Measurements from ENCODE around the gene NCR3LG1. TPM values are rescaled to one million over a fixed set of nuclear protein-coding genes. Genes with fewer than 3 reads are reported as not detected.

The NCR3LG1 gene
- total and polyA plus RNA-seq, 4 donors: 0.18 to 0.75 (median 0.38) TPM

DNA sequence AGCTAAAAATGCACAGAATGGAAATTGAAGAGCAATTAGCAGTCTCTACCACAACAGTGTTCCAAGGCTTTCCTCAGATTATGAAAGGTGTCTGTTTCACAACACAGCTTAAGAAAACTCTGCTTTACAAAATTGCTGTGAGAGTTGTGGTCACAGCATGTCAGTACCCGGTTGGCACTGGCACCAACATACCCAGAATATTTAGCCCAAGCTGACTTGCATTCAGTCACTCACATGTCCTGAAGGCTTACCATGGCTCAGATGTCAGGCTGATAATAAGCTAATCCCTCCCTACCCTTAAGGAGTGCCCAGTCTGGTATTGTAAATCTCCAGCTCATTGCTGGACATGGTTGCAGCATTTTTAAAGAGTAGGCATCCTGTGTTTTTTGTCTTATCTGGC is 14.9 kb downstream of the NCR3LG1 start:
- H3K27me3 ChIP-seq (ENCODE audit: control insufficient read depth in 4 of 4, insufficient read depth in 4 of 4, low read length in 3 of 4): no peaks in the 10 kb centered on the region
- H3K9ac ChIP-seq (ENCODE audit: low read depth in 1 of 2, low read length in 2 of 2): no peak overlapping the region
- H3K36me3 ChIP-seq (ENCODE audit: control insufficient read depth in 4 of 4, insufficient read depth in 3 of 4, low read depth in 1 of 4, low read length in 3 of 4): no peaks in the 10 kb centered on the region
- H3K9me3 ChIP-seq (ENCODE audit: control insufficient read depth in 4 of 4, low read length in 3 of 4): peaks cover 16 to 36% (median 21%) of the 10 kb centered on the region in 4 donors
- DNase-seq (ENCODE audit: low spot score): no peak
- no peak overlapping the region for H3K27ac ChIP-seq (ENCODE audit: low read depth in 1 of 2, low read length in 2 of 2)
- 88% methylated on average over 1 of the region's 1 CpG for WGBS
- H3K4me3 ChIP-seq (ENCODE audit: low read depth in 1 of 3, low read length in 3 of 3): no peak overlapping the region
- TF ChIP-seq FOXA2 (IDR thresholded peaks at IDR 0.05) (no peak), ATF3 (IDR thresholded peaks at IDR 0.05) (no peak), CTCF (IDR thresholded peaks at IDR 0.05; ENCODE audit: low read depth, low read length, missing input control) (no peak), HNF4A (conservative IDR thresholded peaks at IDR 0.05) (no peak), EGR1 (IDR thresholded peaks at IDR 0.05; ENCODE audit: low read depth in 2 of 2) (no peak)
- TF ChIP-seq, protein P1, sequence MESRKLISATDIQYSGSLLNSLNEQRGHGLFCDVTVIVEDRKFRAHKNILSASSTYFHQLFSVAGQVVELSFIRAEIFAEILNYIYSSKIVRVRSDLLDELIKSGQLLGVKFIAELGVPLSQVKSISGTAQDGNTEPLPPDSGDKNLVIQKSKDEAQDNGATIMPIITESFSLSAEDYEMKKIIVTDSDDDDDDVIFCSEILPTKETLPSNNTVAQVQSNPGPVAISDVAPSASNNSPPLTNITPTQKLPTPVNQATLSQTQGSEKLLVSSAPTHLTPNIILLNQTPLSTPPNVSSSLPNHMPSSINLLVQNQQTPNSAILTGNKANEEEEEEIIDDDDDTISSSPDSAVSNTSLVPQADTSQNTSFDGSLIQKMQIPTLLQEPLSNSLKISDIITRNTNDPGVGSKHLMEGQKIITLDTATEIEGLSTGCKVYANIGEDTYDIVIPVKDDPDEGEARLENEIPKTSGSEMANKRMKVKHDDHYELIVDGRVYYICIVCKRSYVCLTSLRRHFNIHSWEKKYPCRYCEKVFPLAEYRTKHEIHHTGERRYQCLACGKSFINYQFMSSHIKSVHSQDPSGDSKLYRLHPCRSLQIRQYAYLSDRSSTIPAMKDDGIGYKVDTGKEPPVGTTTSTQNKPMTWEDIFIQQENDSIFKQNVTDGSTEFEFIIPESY (IDR thresholded peaks at IDR 0.05): no peak
- H3K4me1 ChIP-seq (ENCODE audit: control insufficient read depth in 4 of 4, insufficient read depth in 4 of 4, low read length in 3 of 4): no peaks in the 10 kb centered on the region

DNA sequence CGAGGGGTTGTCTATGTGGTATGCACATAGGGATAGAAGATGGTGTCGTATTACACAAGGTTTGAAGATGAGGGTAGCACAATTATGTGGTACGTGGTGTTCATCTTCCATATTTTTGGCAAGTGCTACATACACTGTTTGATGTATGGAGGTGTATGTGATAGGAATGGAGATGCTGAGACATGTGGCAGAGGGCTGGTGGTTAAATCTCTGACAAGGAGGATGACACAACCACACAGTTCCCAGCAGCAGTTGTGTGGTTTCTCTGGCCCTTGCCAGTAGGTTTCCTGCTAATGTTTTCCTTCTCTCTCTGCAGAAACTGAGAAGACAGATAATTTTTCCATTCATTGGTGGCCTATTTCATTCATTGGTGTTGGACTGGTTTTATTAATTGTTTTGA is 17.0 kb downstream of the NCR3LG1 start:
- Histone ChIP-seq H3K27ac (ENCODE audit: low read depth in 1 of 2, low read length in 2 of 2) (no peak overlapping the region), H3K4me3 (ENCODE audit: low read depth in 1 of 3, low read length in 3 of 3) (no peak overlapping the region), H3K9ac (ENCODE audit: low read depth in 1 of 2, low read length in 2 of 2) (no peak overlapping the region), H3K36me3 (ENCODE audit: control insufficient read depth in 4 of 4, insufficient read depth in 3 of 4, low read depth in 1 of 4, low read length in 3 of 4) (peaks cover 0 to 3% (median 0%) of the 10 kb centered on the region in 4 donors), H3K4me1 (ENCODE audit: control insufficient read depth in 4 of 4, insufficient read depth in 4 of 4, low read length in 3 of 4) (no peaks in the 10 kb centered on the region), H3K27me3 (ENCODE audit: control insufficient read depth in 4 of 4, insufficient read depth in 4 of 4, low read length in 3 of 4) (no peaks in the 10 kb centered on the region), H3K9me3 (ENCODE audit: control insufficient read depth in 4 of 4, low read length in 3 of 4) (peaks cover 33 to 56% (median 36%) of the 10 kb centered on the region in 4 donors)
- TF ChIP-seq ATF3 (IDR thresholded peaks at IDR 0.05) (no peak), JUND (IDR thresholded peaks at IDR 0.05) (no peak), YY1 (IDR thresholded peaks at IDR 0.05) (no peak), CTCF (IDR thresholded peaks at IDR 0.05; ENCODE audit: low read depth, low read length, missing input control) (no peak), FOXA2 (IDR thresholded peaks at IDR 0.05) (no peak), EGR1 (IDR thresholded peaks at IDR 0.05; ENCODE audit: low read depth in 2 of 2) (no peak), RAD21 (IDR thresholded peaks at IDR 0.05) (no peak)
- TF ChIP-seq, protein P1 (IDR thresholded peaks at IDR 0.05): no peak
- DNase-seq (ENCODE audit: low spot score): no peak
- WGBS: 96% methylated on average over 3 of the region's 3 CpGs
